ENCODE data around the gene PPARA.

The PPARA gene

DNA sequence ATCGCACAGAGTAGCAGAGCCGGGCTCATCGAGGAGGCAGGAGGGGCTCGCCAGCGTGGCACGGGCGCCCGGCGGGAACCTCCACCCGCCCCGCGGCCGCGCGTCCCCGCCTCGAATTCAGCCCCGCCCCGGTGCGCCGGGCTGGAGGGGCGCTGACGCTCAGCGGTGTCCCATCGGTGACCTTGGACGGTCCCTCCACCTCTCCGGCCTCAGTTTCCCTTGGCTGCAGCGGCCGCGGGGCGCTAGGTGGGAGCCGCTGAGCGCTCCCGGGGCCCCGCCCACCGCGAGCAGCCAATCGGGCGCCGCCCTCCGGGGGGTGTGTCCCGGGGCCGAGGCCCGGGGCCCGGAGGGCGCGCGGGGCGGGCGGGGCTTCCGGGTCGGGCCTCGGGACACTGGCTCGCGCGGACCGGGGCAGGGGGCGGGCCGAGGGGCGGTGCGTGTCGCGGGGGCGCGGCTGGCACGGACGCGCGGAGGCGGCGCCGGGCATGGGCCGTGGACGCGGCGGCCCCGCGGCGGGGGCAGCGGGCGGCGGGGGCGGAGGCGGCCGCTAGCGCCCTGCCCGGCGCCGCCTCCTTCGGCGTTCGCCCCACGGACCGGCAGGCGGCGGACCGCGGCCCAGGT, at the start of gene PPARA:
Gene PPARA (plus strand): TSS at position 493 of the 621 bp plus-strand sequence. CDS start 47,858 bp downstream, outside the sequence.
- Histone ChIP-seq H3K27me3 (replicated peaks; ENCODE audit: control insufficient read depth, insufficient read depth, low read length) (peaks cover 2% of the 10 kb centered on the region; the same call in 1 of the 2 replicates), H3K36me3 (ENCODE audit: control insufficient read depth, insufficient read depth, low read length) (no peaks in the 10 kb centered on the region; the same call in 1 of the 2 replicates), H3K4me3 (replicated peaks; ENCODE audit: low read depth, low read length) (peak within 1 kb of the TSS; percentile 74)
- TF ChIP-seq, protein P1, sequence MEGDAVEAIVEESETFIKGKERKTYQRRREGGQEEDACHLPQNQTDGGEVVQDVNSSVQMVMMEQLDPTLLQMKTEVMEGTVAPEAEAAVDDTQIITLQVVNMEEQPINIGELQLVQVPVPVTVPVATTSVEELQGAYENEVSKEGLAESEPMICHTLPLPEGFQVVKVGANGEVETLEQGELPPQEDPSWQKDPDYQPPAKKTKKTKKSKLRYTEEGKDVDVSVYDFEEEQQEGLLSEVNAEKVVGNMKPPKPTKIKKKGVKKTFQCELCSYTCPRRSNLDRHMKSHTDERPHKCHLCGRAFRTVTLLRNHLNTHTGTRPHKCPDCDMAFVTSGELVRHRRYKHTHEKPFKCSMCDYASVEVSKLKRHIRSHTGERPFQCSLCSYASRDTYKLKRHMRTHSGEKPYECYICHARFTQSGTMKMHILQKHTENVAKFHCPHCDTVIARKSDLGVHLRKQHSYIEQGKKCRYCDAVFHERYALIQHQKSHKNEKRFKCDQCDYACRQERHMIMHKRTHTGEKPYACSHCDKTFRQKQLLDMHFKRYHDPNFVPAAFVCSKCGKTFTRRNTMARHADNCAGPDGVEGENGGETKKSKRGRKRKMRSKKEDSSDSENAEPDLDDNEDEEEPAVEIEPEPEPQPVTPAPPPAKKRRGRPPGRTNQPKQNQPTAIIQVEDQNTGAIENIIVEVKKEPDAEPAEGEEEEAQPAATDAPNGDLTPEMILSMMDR (IDR thresholded peaks at IDR 0.05; ENCODE audit: insufficient read depth, low read length, poor library complexity, severe bottlenecking) = no peak
- peak; percentile 85 for DNase-seq (ENCODE audit: extremely low read depth, insufficient read length)

DNA sequence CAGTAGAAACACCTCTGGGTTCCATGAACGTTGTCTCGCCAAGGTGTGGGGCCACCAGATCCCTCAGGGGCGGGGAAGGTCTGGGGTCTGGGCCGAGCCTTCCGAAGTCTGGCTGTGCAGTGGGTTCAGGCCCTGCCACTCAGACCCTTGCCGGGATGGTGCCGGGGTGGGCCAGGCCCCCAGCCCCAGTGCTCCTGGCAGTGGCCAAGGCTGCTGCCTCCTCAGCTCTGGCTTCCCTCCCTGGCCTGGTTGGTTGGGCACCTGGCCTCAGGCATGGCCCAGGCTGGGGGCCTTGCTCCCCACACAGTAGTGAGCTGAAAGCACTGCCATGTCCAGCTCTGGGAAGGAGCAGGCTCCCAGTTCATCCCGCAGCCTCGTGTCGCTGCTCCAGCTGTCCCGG, 48.2 kb upstream of the PPARA start:
- DNase-seq (ENCODE audit: extremely low read depth, insufficient read length) = no peak
- no peaks in the 10 kb centered on the region for H3K27me3 ChIP-seq (replicated peaks; ENCODE audit: control insufficient read depth, insufficient read depth, low read length)
- H3K4me3 ChIP-seq (replicated peaks; ENCODE audit: low read depth, low read length) = no peak overlapping the region
- TF ChIP-seq, protein P1 (IDR thresholded peaks at IDR 0.05; ENCODE audit: insufficient read depth, low read length, poor library complexity, severe bottlenecking) = no peak
- H3K36me3 ChIP-seq (ENCODE audit: control insufficient read depth, insufficient read depth, low read length) = peaks cover 2% of the 10 kb centered on the region

GRCh38 chr22:46102752-46103151, 47.6 kb upstream of the PPARA start:
- DNase-seq (ENCODE audit: extremely low read depth, insufficient read length) = no peak
- peaks cover 2% of the 10 kb centered on the region for H3K36me3 ChIP-seq (ENCODE audit: control insufficient read depth, insufficient read depth, low read length)
- TF ChIP-seq, protein P1 (IDR thresholded peaks at IDR 0.05; ENCODE audit: insufficient read depth, low read length, poor library complexity, severe bottlenecking) = no peak
- no peak overlapping the region for H3K4me3 ChIP-seq (replicated peaks; ENCODE audit: low read depth, low read length)
- no peaks in the 10 kb centered on the region for H3K27me3 ChIP-seq (replicated peaks; ENCODE audit: control insufficient read depth, insufficient read depth, low read length)

- TF ChIP-seq, protein P1 (IDR thresholded peaks at IDR 0.05; ENCODE audit: insufficient read depth, low read length, poor library complexity, severe bottlenecking) = no peak
- H3K36me3 ChIP-seq (ENCODE audit: control insufficient read depth, insufficient read depth, low read length) = peaks cover 2% of the 10 kb centered on the region
- H3K4me3 ChIP-seq (replicated peaks; ENCODE audit: low read depth, low read length) = no peak overlapping the region
- no peaks in the 10 kb centered on the region for H3K27me3 ChIP-seq (replicated peaks; ENCODE audit: control insufficient read depth, insufficient read depth, low read length)
- no peak for DNase-seq (ENCODE audit: extremely low read depth, insufficient read length)
These were observed 47.1 kb upstream of the PPARA start for GRCh38 chr22:46103181-46103580.

- TF ChIP-seq, protein P1 (IDR thresholded peaks at IDR 0.05; ENCODE audit: insufficient read depth, low read length, poor library complexity, severe bottlenecking) = no peak
- Histone ChIP-seq H3K4me3 (replicated peaks; ENCODE audit: low read depth, low read length) (no peak overlapping the region), H3K27me3 (replicated peaks; ENCODE audit: control insufficient read depth, insufficient read depth, low read length) (no peaks in the 10 kb centered on the region), H3K36me3 (ENCODE audit: control insufficient read depth, insufficient read depth, low read length) (no peaks in the 10 kb centered on the region; the same call in none of the 2 replicates)
- DNase-seq (ENCODE audit: extremely low read depth, insufficient read length) = no peak
These were observed 46.7 kb upstream of the PPARA start for GRCh38 chr22:46103664-46104063.
